Naive thymus-derived CD4-positive, alpha-beta T cell (primary cell): Measurements from ENCODE around the gene SLC22A23. TPM values are rescaled to one million over a fixed set of nuclear protein-coding genes. Genes with fewer than 3 reads are reported as not detected.

Experiments
- ATAC-seq: fragments of 150-1000 bp; cut with Tn5 transposase; 2 replicates; pipeline ENCODE4 v1.10.0; 2021; ENCODE audit warnings: mild to moderate bottlenecking, moderate library complexity
- CTCF ChIA-PET: fragments of 350-600 bp; sonication (Branson Sonifier 250); formaldehyde crosslinking; loops from one replicate; lab custom pipeline; 2021; ENCODE audit warnings: antibody characterized with exemption; lab: Charles Lee
- POLR2A ChIA-PET: fragments of 350-600 bp; sonication (Branson Sonifier 250); formaldehyde crosslinking; loops from one replicate; lab custom pipeline; 2021; ENCODE audit warnings: antibody characterized with exemption, inconsistent platforms; lab: Charles Lee
- DNase-seq, 9 donors: peaks; one replicate each; pipeline versions ENCODE4 v3.0.0 to v3.0.0-alpha.2; 2020 to 2022; ENCODE audit warnings: mixed read lengths in 1 of 9
- H3K27ac ChIP-seq: one replicate; pipeline ENCODE4 v1.7.0; 2013; ENCODE audit warnings: mild to moderate bottlenecking, low read depth, low read length, moderate library complexity
- H3K27me3 ChIP-seq, 2 donors: one replicate each; pipeline ENCODE4 v1.7.0; 2013; ENCODE audit warnings: low read length in 2 of 2, mild to moderate bottlenecking in 2 of 2, moderate library complexity in 2 of 2; ENCODE audit not compliant: control insufficient read depth in 2 of 2, insufficient read depth in 2 of 2
- H3K36me3 ChIP-seq, 3 experiments: 1 replicate in 2 of 3; 2 replicates in 1 of 3; pipeline ENCODE4 v1.7.0; 2013; ENCODE audit warnings: low read length in 3 of 3, mild to moderate bottlenecking in 3 of 3, moderate library complexity in 1 of 3; ENCODE audit not compliant: insufficient read depth in 3 of 3, control insufficient read depth in 2 of 3
- H3K4me1 ChIP-seq, 2 donors: one replicate each; pipeline ENCODE4 v1.7.0; 2013; ENCODE audit warnings: low read length in 2 of 2, mild to moderate bottlenecking in 2 of 2, moderate library complexity in 1 of 2; ENCODE audit not compliant: control insufficient read depth in 2 of 2, insufficient read depth in 2 of 2
- H3K4me3 ChIP-seq: 2 replicates; pipeline ENCODE4 v1.7.0; 2013; ENCODE audit warnings: mild to moderate bottlenecking, low read length
- H3K9me3 ChIP-seq, 3 experiments: 1 replicate in 2 of 3; 2 replicates in 1 of 3; pipeline ENCODE4 v1.7.0; 2013; ENCODE audit warnings: low read length in 3 of 3; ENCODE audit not compliant: control insufficient read depth in 2 of 3
- H3K27ac Mint-ChIP-seq, 9 donors: one replicate each; pipeline ENCODE4 v1.8.0; 2020 to 2022; ENCODE audit warnings: mixed read lengths in 9 of 9, mild to moderate bottlenecking in 8 of 9, moderate library complexity in 5 of 9, inconsistent platforms in 2 of 9
- H3K27me3 Mint-ChIP-seq, 5 donors: one replicate each; pipeline ENCODE4 v1.8.0; 2021 to 2022; ENCODE audit warnings: mixed read lengths in 5 of 5, mild to moderate bottlenecking in 1 of 5
- H3K36me3 Mint-ChIP-seq, 5 donors: one replicate each; pipeline ENCODE4 v1.8.0; 2020 to 2022; ENCODE audit warnings: mixed read lengths in 5 of 5, mild to moderate bottlenecking in 3 of 5, inconsistent platforms in 1 of 5
- H3K4me1 Mint-ChIP-seq, 7 donors: one replicate each; pipeline ENCODE4 v1.8.0; 2020 to 2022; ENCODE audit warnings: mixed read lengths in 7 of 7, mild to moderate bottlenecking in 3 of 7, inconsistent platforms in 1 of 7
- H3K4me3 Mint-ChIP-seq, 10 donors: one replicate each; pipeline ENCODE4 v1.8.0; 2020 to 2022; ENCODE audit warnings: mild to moderate bottlenecking in 10 of 10, mixed read lengths in 10 of 10, moderate library complexity in 6 of 10, inconsistent platforms in 2 of 10
- H3K9me3 Mint-ChIP-seq, 11 donors: one replicate each; pipeline ENCODE4 v1.8.0; 2020 to 2022; ENCODE audit warnings: mixed read lengths in 11 of 11, mild to moderate bottlenecking in 4 of 11, inconsistent platforms in 1 of 11, moderate library complexity in 1 of 11
- intact Hi-C, 2 donors: fragments of 100-400 bp; cut with micrococcal nuclease; formaldehyde crosslinking; loops; one replicate each; pipeline ENCODE4 v1.15.1; 2023
- polyA plus RNA-seq, 2 donors: library from polyadenylated mRNA; unstranded; fragments of 300-500 nt; fragmentation: Illumina TruSeq; gene quantifications; one replicate each; pipeline ENCODE4 v1.2.3, GENCODE V29; 2021
- total RNA-seq, 6 experiments: library from RNA in 5 of 6; stranded (reverse) in 5 of 6; gene quantifications; 1 replicate in 5 of 6; 2 replicates in 1 of 6; pipeline ENCODE4 v1.2.3 and lab custom pipeline; 2021 to 2026

Gene SLC22A23
- total and polyA plus RNA-seq, 7 experiments from 2014 or later, result 1.1 to 23.8 (median 13.6) TPM

- no peak overlapping the region for H3K4me3 ChIP-seq
- ATAC-seq, result no peak
- peak overlapping the region in 2 of 9 donors; percentile 4 to 92 for H3K27ac Mint-ChIP-seq
These were observed 104.2 kb downstream of the SLC22A23 start for GRCh38 chr6:3352678-3353077.

GRCh38 chr6:3351829-3352524, 104.9 kb downstream of the SLC22A23 start:
- POLR2A ChIA-PET, result interaction anchor here (0.5 kb wide), 1 partner anchor 10 kb away, joined by 3 read pairs; no protein-coding TSS in a partner anchor
- Mint-ChIP-seq H3K36me3 (peaks cover 0 to 21% (median 4%) of the 10 kb centered on the region in 5 donors), H3K4me1 (peaks cover 12 to 74% (median 59%) of the 10 kb centered on the region in 7 donors), H3K9me3 (peaks cover 0 to 5% (median 0%) of the 10 kb centered on the region in 11 donors), H3K4me3 (peak overlapping the region in 1 of 10 donors; percentile 2), H3K27me3 (peaks cover 0 to 36% (median 5%) of the 10 kb centered on the region in 5 donors), H3K27ac (peak overlapping the region in 4 of 9 donors; percentile 4 to 61 (median 20))
- Histone ChIP-seq H3K27ac (no peak overlapping the region), H3K36me3 (no peaks in the 10 kb centered on the region), H3K9me3 (no peaks in the 10 kb centered on the region), H3K4me3 (no peak overlapping the region), H3K27me3 (no peaks in the 10 kb centered on the region), H3K4me1 (peaks cover 7 to 27% of the 10 kb centered on the region in 2 donors)
- DNase-seq, result no peak
- ATAC-seq, result no peak
- intact Hi-C loops, result no loop called here
- CTCF ChIA-PET, result no interaction called here

More at GRCh38 chr6:3352678-3353077, 104.2 kb downstream of the SLC22A23 start:
- Histone ChIP-seq H3K9me3 (no peaks in the 10 kb centered on the region), H3K4me1 (peaks cover 7 to 27% of the 10 kb centered on the region in 2 donors), H3K27ac (no peak overlapping the region), H3K27me3 (no peaks in the 10 kb centered on the region), H3K36me3 (no peaks in the 10 kb centered on the region)
- H3K27me3 Mint-ChIP-seq, result peaks cover 0 to 39% (median 5%) of the 10 kb centered on the region in 5 donors
- no peak for DNase-seq
- no peak overlapping the region for H3K4me3 Mint-ChIP-seq
- ChIA-PET POLR2A (no interaction called here), CTCF (no interaction called here)
- H3K36me3 Mint-ChIP-seq, result peaks cover 0 to 14% (median 4%) of the 10 kb centered on the region in 5 donors
- H3K4me1 Mint-ChIP-seq, result peaks cover 12 to 75% (median 59%) of the 10 kb centered on the region in 7 donors
- H3K9me3 Mint-ChIP-seq, result peaks cover 0 to 5% (median 0%) of the 10 kb centered on the region in 11 donors
- intact Hi-C loops, result no loop called here

GRCh38 chr6:3351105-3351676, 105.7 kb downstream of the SLC22A23 start:
- H3K27ac Mint-ChIP-seq, result no peak overlapping the region

GRCh38 chr6:3350252-3350796, 106.5 kb downstream of the SLC22A23 start:
- no peaks in the 10 kb centered on the region for H3K9me3 ChIP-seq
- peaks cover under 1 to 68% (median 53%) of the 10 kb centered on the region in 7 donors for H3K4me1 Mint-ChIP-seq

More at GRCh38 chr6:3351105-3351676, 105.7 kb downstream of the SLC22A23 start:
- peaks cover 0 to 5% (median 0%) of the 10 kb centered on the region in 11 donors for H3K9me3 Mint-ChIP-seq
- Histone ChIP-seq H3K27me3 (no peaks in the 10 kb centered on the region), H3K9me3 (no peaks in the 10 kb centered on the region), H3K27ac (no peak overlapping the region), H3K4me1 (peaks cover under 1 to 21% of the 10 kb centered on the region in 2 donors), H3K36me3 (no peaks in the 10 kb centered on the region), H3K4me3 (no peak overlapping the region)
- ChIA-PET CTCF (no interaction called here), POLR2A (interaction anchor here (0.5 kb wide), 1 partner anchor 361 kb away, joined by 3 read pairs; no protein-coding TSS in a partner anchor)
- no peak for ATAC-seq
- DNase-seq, result no peak
- H3K27me3 Mint-ChIP-seq, result peaks cover 0 to 30% (median 5%) of the 10 kb centered on the region in 5 donors
- intact Hi-C loops, result no loop called here
- peaks cover 0 to 21% (median 4%) of the 10 kb centered on the region in 5 donors for H3K36me3 Mint-ChIP-seq
- H3K4me1 Mint-ChIP-seq, result peaks cover 7 to 74% (median 56%) of the 10 kb centered on the region in 7 donors
- H3K4me3 Mint-ChIP-seq, result no peak overlapping the region

GRCh38 chr6:3349388-3350251, 107.2 kb downstream of the SLC22A23 start:
- Mint-ChIP-seq H3K27ac (peak overlapping the region in 3 of 9 donors; percentile 18 to 71 (median 56)), H3K27me3 (peaks cover 0 to 15% (median 5%) of the 10 kb centered on the region in 5 donors), H3K4me3 (peak overlapping the region in 1 of 10 donors; percentile 21), H3K36me3 (peaks cover 0 to 21% (median 4%) of the 10 kb centered on the region in 5 donors), H3K9me3 (no peaks in the 10 kb centered on the region), H3K4me1 (peaks cover 0 to 65% (median 50%) of the 10 kb centered on the region in 7 donors)
- Histone ChIP-seq H3K27ac (no peak overlapping the region), H3K9me3 (no peaks in the 10 kb centered on the region), H3K4me3 (no peak overlapping the region), H3K27me3 (no peaks in the 10 kb centered on the region), H3K36me3 (no peaks in the 10 kb centered on the region), H3K4me1 (peaks cover 0 to 9% of the 10 kb centered on the region in 2 donors)
- DNase-seq, result no peak
- ChIA-PET CTCF (no interaction called here), POLR2A (interaction anchor here (1.5 kb wide), 1 partner anchor 11 kb away, joined by 3 read pairs; no protein-coding TSS in a partner anchor)
- intact Hi-C loops, result no loop called here
- ATAC-seq, result no peak

More at GRCh38 chr6:3350252-3350796, 106.5 kb downstream of the SLC22A23 start:
- no peak overlapping the region for H3K27ac ChIP-seq
- ChIA-PET CTCF (no interaction called here), POLR2A (interaction anchor here (0.5 kb wide), 1 partner anchor 360 kb away, joined by 3 read pairs; no protein-coding TSS in a partner anchor)
- no peak for ATAC-seq
- peaks cover 0 to 16% of the 10 kb centered on the region in 2 donors for H3K4me1 ChIP-seq
- H3K36me3 ChIP-seq, result no peaks in the 10 kb centered on the region
- DNase-seq, result no peak
- Mint-ChIP-seq H3K4me3 (no peak overlapping the region), H3K27ac (no peak overlapping the region), H3K36me3 (peaks cover 0 to 21% (median 4%) of the 10 kb centered on the region in 5 donors), H3K27me3 (peaks cover 0 to 22% (median 5%) of the 10 kb centered on the region in 5 donors), H3K9me3 (no peaks in the 10 kb centered on the region)
- H3K4me3 ChIP-seq, result no peak overlapping the region
- no peaks in the 10 kb centered on the region for H3K27me3 ChIP-seq
- intact Hi-C loops, result no loop called here

GRCh38 chr6:3348821-3349220, 108.0 kb downstream of the SLC22A23 start:
- H3K36me3 Mint-ChIP-seq, result peaks cover 0 to 21% (median 4%) of the 10 kb centered on the region in 5 donors

More at GRCh38 chr6:3348821-3349220, 108.0 kb downstream of the SLC22A23 start:
- H3K4me1 Mint-ChIP-seq, result peaks cover 0 to 61% (median 44%) of the 10 kb centered on the region in 7 donors
- Histone ChIP-seq H3K4me1 (peaks cover 0 to under 1% of the 10 kb centered on the region in 2 donors), H3K4me3 (no peak overlapping the region), H3K27ac (no peak overlapping the region), H3K27me3 (no peaks in the 10 kb centered on the region), H3K9me3 (no peaks in the 10 kb centered on the region), H3K36me3 (no peaks in the 10 kb centered on the region)
- no peak for DNase-seq
- H3K27me3 Mint-ChIP-seq, result peaks cover 0 to 13% (median 5%) of the 10 kb centered on the region in 5 donors
- H3K27ac Mint-ChIP-seq, result no peak overlapping the region
- CTCF ChIA-PET, result no interaction called here
- POLR2A ChIA-PET, result interaction anchor here (1.5 kb wide), 1 partner anchor 10 kb away, joined by 3 read pairs; no protein-coding TSS in a partner anchor
- no peak overlapping the region for H3K4me3 Mint-ChIP-seq
- H3K9me3 Mint-ChIP-seq, result no peaks in the 10 kb centered on the region
- intact Hi-C loops, result no loop called here
- no peak for ATAC-seq
